Naive thymus-derived CD4-positive, alpha-beta T cell (primary cell): ENCODE results near the gene ZNF467. TPM values are rescaled to one million over a fixed set of nuclear protein-coding genes. Genes with fewer than 3 reads are reported as not detected.

Experiments used
- ATAC-seq: fragments of 150-1000 bp; cut with Tn5 transposase; 2 replicates; pipeline ENCODE4 v1.10.0; 2021; ENCODE audit warnings: mild to moderate bottlenecking, moderate library complexity
- CTCF ChIA-PET: fragments of 350-600 bp; sonication (Branson Sonifier 250); formaldehyde crosslinking; loops from one replicate; lab custom pipeline; 2021; ENCODE audit warnings: antibody characterized with exemption; lab: Charles Lee
- POLR2A ChIA-PET: fragments of 350-600 bp; sonication (Branson Sonifier 250); formaldehyde crosslinking; loops from one replicate; lab custom pipeline; 2021; ENCODE audit warnings: antibody characterized with exemption, inconsistent platforms; lab: Charles Lee
- DNase-seq, 9 donors: peaks; one replicate each; pipeline versions ENCODE4 v3.0.0 to v3.0.0-alpha.2; 2020 to 2022; ENCODE audit warnings: mixed read lengths in 1 of 9
- H3K27ac ChIP-seq: one replicate; pipeline ENCODE4 v1.7.0; 2013; ENCODE audit warnings: mild to moderate bottlenecking, low read depth, low read length, moderate library complexity
- H3K27me3 ChIP-seq, 2 donors: one replicate each; pipeline ENCODE4 v1.7.0; 2013; ENCODE audit warnings: low read length in 2 of 2, mild to moderate bottlenecking in 2 of 2, moderate library complexity in 2 of 2; ENCODE audit not compliant: control insufficient read depth in 2 of 2, insufficient read depth in 2 of 2
- H3K36me3 ChIP-seq, 3 experiments: 1 replicate in 2 of 3; 2 replicates in 1 of 3; pipeline ENCODE4 v1.7.0; 2013; ENCODE audit warnings: low read length in 3 of 3, mild to moderate bottlenecking in 3 of 3, moderate library complexity in 1 of 3; ENCODE audit not compliant: insufficient read depth in 3 of 3, control insufficient read depth in 2 of 3
- H3K4me1 ChIP-seq, 2 donors: one replicate each; pipeline ENCODE4 v1.7.0; 2013; ENCODE audit warnings: low read length in 2 of 2, mild to moderate bottlenecking in 2 of 2, moderate library complexity in 1 of 2; ENCODE audit not compliant: control insufficient read depth in 2 of 2, insufficient read depth in 2 of 2
- H3K4me3 ChIP-seq: 2 replicates; pipeline ENCODE4 v1.7.0; 2013; ENCODE audit warnings: mild to moderate bottlenecking, low read length
- H3K9me3 ChIP-seq, 3 experiments: 1 replicate in 2 of 3; 2 replicates in 1 of 3; pipeline ENCODE4 v1.7.0; 2013; ENCODE audit warnings: low read length in 3 of 3; ENCODE audit not compliant: control insufficient read depth in 2 of 3
- H3K27ac Mint-ChIP-seq, 9 donors: one replicate each; pipeline ENCODE4 v1.8.0; 2020 to 2022; ENCODE audit warnings: mixed read lengths in 9 of 9, mild to moderate bottlenecking in 8 of 9, moderate library complexity in 5 of 9, inconsistent platforms in 2 of 9
- H3K27me3 Mint-ChIP-seq, 5 donors: one replicate each; pipeline ENCODE4 v1.8.0; 2021 to 2022; ENCODE audit warnings: mixed read lengths in 5 of 5, mild to moderate bottlenecking in 1 of 5
- H3K36me3 Mint-ChIP-seq, 5 donors: one replicate each; pipeline ENCODE4 v1.8.0; 2020 to 2022; ENCODE audit warnings: mixed read lengths in 5 of 5, mild to moderate bottlenecking in 3 of 5, inconsistent platforms in 1 of 5
- H3K4me1 Mint-ChIP-seq, 7 donors: one replicate each; pipeline ENCODE4 v1.8.0; 2020 to 2022; ENCODE audit warnings: mixed read lengths in 7 of 7, mild to moderate bottlenecking in 3 of 7, inconsistent platforms in 1 of 7
- H3K4me3 Mint-ChIP-seq, 10 donors: one replicate each; pipeline ENCODE4 v1.8.0; 2020 to 2022; ENCODE audit warnings: mild to moderate bottlenecking in 10 of 10, mixed read lengths in 10 of 10, moderate library complexity in 6 of 10, inconsistent platforms in 2 of 10
- H3K9me3 Mint-ChIP-seq, 11 donors: one replicate each; pipeline ENCODE4 v1.8.0; 2020 to 2022; ENCODE audit warnings: mixed read lengths in 11 of 11, mild to moderate bottlenecking in 4 of 11, inconsistent platforms in 1 of 11, moderate library complexity in 1 of 11
- intact Hi-C, 2 donors: fragments of 100-400 bp; cut with micrococcal nuclease; formaldehyde crosslinking; loops; one replicate each; pipeline ENCODE4 v1.15.1; 2023
- polyA plus RNA-seq, 2 donors: library from polyadenylated mRNA; unstranded; fragments of 300-500 nt; fragmentation: Illumina TruSeq; gene quantifications; one replicate each; pipeline ENCODE4 v1.2.3, GENCODE V29; 2021
- total RNA-seq, 6 experiments: library from RNA in 5 of 6; stranded (reverse) in 5 of 6; gene quantifications; 1 replicate in 5 of 6; 2 replicates in 1 of 6; pipeline ENCODE4 v1.2.3 and lab custom pipeline; 2021 to 2026

The ZNF467 gene
- total and polyA plus RNA-seq, 7 experiments from 2014 or later, result 0.17 to 33.1 (median 6.8) TPM

DNA sequence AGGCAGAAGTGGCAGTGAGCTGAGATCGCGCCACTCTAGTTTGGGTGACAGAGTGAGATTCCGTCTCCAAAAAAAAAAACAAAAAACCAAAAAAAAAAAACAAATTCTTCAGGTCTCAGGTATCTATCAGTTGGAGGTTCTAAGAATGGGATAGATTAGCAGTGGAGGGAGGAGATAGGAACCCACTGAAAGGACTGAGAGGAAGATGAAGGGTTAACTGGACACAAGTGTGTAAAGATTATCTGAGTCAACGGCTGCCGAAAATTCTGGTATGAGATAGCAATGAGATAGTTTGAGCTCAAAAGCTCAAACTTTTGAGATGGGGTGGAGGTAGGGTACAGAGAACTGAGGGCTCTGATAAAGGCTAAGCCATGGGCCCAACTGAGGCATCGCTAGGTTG is 12.8 kb downstream of the ZNF467 start:
- CTCF ChIA-PET, result no interaction called here
- DNase-seq, result no peak

DNA sequence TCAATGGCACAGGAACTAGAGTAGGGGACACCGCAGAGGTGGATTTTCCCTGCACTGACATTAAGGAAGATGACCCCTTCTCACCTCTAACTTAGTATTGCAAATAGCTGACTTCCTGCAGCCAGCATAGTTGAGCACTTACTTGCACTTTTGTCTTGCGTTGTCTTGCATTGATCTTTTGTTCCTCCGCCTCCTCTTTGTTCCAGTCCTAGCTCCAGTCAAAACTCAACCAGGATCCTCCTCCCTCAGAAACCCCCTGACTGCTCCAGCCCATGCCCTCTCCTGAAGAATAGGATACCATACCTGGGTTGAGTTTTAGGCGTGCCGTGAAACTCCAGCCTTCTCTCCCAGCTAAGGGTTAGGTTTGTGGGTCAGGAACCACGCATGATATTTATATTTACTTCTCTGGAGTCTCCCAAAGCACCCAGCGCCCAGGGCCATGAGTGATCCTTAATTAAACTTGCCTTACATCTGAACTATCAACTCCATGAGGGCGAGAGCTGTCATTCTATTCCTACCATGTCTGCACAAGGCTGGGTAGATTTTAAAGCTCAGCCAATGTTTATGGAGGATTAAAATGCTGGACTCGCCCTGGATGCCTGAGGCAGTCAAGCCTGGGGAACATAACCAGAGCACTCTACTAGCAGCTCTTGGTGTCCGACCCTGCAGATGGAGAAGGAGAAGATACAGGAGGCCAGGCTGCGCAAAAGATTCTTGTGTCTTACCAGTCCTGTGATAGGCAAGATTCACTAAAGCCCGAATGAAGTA is 14.1 kb downstream of the ZNF467 start:
- H3K4me3 ChIP-seq, result no peak overlapping the region
- H3K27me3 Mint-ChIP-seq, result peaks cover 0 to 3% (median 0%) of the 10 kb centered on the region in 5 donors
- DNase-seq (no peak), ATAC-seq (no peak)
- H3K36me3 Mint-ChIP-seq, result peaks cover 0 to under 1% (median 0%) of the 10 kb centered on the region in 5 donors
- ChIA-PET CTCF (no interaction called here), POLR2A (no interaction called here)
- no peaks in the 10 kb centered on the region for H3K4me1 ChIP-seq
- H3K27ac Mint-ChIP-seq, result no peak overlapping the region
- no peaks in the 10 kb centered on the region for H3K36me3 ChIP-seq
- intact Hi-C loops, result no loop called here
- H3K9me3 ChIP-seq, result no peaks in the 10 kb centered on the region
- H3K4me1 Mint-ChIP-seq, result peaks cover 0 to 4% (median 0%) of the 10 kb centered on the region in 7 donors
- H3K4me3 Mint-ChIP-seq, result no peak overlapping the region
- H3K27me3 ChIP-seq, result no peaks in the 10 kb centered on the region
- H3K27ac ChIP-seq, result no peak overlapping the region
- H3K9me3 Mint-ChIP-seq, result peaks cover 0 to 5% (median 0%) of the 10 kb centered on the region in 11 donors

More for the DNA sequence above, 12.8 kb downstream of the ZNF467 start:
- Mint-ChIP-seq H3K4me3 (no peak overlapping the region), H3K27ac (no peak overlapping the region), H3K4me1 (peaks cover 0 to 4% (median 0%) of the 10 kb centered on the region in 7 donors), H3K9me3 (peaks cover 0 to 5% (median 0%) of the 10 kb centered on the region in 11 donors), H3K36me3 (peaks cover 0 to 6% (median 0%) of the 10 kb centered on the region in 5 donors), H3K27me3 (peaks cover 0 to 2% (median 0%) of the 10 kb centered on the region in 5 donors)
- no peak for ATAC-seq
- Histone ChIP-seq H3K4me3 (no peak overlapping the region), H3K27me3 (no peaks in the 10 kb centered on the region), H3K4me1 (no peaks in the 10 kb centered on the region), H3K27ac (no peak overlapping the region), H3K9me3 (no peaks in the 10 kb centered on the region), H3K36me3 (peaks cover 0 to 3% (median 0%) of the 10 kb centered on the region in 3 experiments)
- intact Hi-C loops, result no loop called here
- POLR2A ChIA-PET, result interaction anchor here (0.6 to 0.7 kb wide), 3 partner anchors 27 to 98 kb away, joined by 3 read pairs; no protein-coding TSS in a partner anchor

DNA sequence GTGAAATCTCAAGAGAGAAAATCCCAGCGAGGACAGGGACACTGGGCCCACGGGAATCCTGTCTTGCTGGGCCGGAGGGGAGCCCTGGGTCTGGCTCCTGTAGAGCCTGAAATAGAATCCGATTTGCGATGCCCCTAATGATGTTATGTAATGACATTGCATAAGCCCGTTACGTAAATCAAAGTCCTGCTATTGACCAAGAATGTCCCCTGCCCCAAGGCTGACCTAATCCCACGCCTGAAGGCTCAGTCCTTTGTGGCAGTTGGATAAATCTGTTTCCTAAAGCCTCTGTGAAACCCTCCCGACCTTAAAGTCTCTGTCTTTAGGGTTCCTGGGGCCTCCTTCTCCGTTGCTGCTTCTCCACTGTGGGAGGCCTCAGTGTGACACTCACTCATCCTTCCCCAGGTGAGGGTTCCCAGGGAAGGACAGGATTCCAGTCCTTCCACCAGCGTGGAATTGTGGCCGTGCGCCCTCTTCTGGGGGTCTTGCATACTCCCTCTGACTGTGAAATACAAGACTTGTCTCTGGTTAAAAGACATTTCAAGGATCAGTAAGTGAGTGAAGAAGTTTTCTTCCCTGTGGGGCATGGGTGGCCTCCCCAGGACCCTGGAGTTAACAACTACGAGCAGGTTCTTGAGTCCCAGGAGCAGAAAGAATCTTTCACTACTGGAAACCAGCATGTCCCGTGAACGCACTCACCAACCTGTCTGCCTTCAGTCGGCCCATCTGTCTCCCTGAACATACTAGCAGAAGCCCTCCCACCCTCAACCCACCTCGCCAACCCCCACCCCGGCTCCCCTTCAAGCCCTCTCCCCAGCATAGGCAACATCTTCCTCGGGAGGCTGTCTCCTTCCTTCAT is 19.8 kb downstream of the ZNF467 start:
- H3K9me3 ChIP-seq, result no peaks in the 10 kb centered on the region
- H3K27ac ChIP-seq, result no peak overlapping the region
- Mint-ChIP-seq H3K36me3 (no peaks in the 10 kb centered on the region), H3K4me1 (peaks cover 0 to 2% (median 0%) of the 10 kb centered on the region in 7 donors), H3K4me3 (no peak overlapping the region), H3K27ac (no peak overlapping the region), H3K27me3 (peaks cover 0 to 6% (median 0%) of the 10 kb centered on the region in 5 donors), H3K9me3 (peaks cover 0 to 7% (median 0%) of the 10 kb centered on the region in 11 donors)
- H3K36me3 ChIP-seq, result no peaks in the 10 kb centered on the region
- H3K27me3 ChIP-seq, result no peaks in the 10 kb centered on the region
- intact Hi-C loops, result no loop called here
- no peak for ATAC-seq
- H3K4me1 ChIP-seq, result no peaks in the 10 kb centered on the region
- H3K4me3 ChIP-seq, result no peak overlapping the region
- CTCF ChIA-PET, result interaction anchor here (0.5 to 0.7 kb wide), 2 partner anchors 52 to 70 kb away, joined by 3 to 5 read pairs; no protein-coding TSS in a partner anchor
- POLR2A ChIA-PET, result no interaction called here
- no peak for DNase-seq

DNA sequence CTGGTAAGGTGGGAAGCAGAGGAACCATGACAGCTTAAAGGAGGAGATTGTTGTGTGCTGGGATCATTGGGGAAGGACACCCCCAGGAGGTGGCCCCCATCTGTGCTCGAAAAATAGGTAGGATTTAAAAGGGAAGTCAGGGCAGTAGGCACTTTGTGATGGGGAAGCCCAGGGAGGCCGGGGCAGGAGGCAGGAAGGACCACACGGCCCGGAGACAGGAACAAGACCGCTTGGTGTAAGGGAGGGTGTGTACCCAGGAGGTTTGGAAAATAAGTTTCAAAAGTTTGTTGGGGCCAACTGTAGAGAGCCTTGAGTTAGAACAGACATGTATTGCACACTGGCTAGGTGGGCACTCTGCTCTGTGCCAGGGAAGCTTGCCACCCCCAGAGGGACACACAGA is 20.7 kb downstream of the ZNF467 start:
- intact Hi-C loops, result no loop called here
- H3K27ac Mint-ChIP-seq, result no peak overlapping the region
- Histone ChIP-seq H3K9me3 (no peaks in the 10 kb centered on the region), H3K27me3 (no peaks in the 10 kb centered on the region), H3K27ac (no peak overlapping the region), H3K36me3 (no peaks in the 10 kb centered on the region), H3K4me3 (no peak overlapping the region), H3K4me1 (no peaks in the 10 kb centered on the region)
- DNase-seq, result no peak
- CTCF ChIA-PET, result no interaction called here
- POLR2A ChIA-PET, result no interaction called here
- peaks cover 0 to 6% (median 0%) of the 10 kb centered on the region in 5 donors for H3K27me3 Mint-ChIP-seq
- ATAC-seq, result no peak
- H3K4me3 Mint-ChIP-seq, result no peak overlapping the region
- no peaks in the 10 kb centered on the region for H3K36me3 Mint-ChIP-seq
- H3K4me1 Mint-ChIP-seq, result peaks cover 0 to 2% (median 0%) of the 10 kb centered on the region in 7 donors
- peaks cover 0 to 7% (median 0%) of the 10 kb centered on the region in 11 donors for H3K9me3 Mint-ChIP-seq

DNA sequence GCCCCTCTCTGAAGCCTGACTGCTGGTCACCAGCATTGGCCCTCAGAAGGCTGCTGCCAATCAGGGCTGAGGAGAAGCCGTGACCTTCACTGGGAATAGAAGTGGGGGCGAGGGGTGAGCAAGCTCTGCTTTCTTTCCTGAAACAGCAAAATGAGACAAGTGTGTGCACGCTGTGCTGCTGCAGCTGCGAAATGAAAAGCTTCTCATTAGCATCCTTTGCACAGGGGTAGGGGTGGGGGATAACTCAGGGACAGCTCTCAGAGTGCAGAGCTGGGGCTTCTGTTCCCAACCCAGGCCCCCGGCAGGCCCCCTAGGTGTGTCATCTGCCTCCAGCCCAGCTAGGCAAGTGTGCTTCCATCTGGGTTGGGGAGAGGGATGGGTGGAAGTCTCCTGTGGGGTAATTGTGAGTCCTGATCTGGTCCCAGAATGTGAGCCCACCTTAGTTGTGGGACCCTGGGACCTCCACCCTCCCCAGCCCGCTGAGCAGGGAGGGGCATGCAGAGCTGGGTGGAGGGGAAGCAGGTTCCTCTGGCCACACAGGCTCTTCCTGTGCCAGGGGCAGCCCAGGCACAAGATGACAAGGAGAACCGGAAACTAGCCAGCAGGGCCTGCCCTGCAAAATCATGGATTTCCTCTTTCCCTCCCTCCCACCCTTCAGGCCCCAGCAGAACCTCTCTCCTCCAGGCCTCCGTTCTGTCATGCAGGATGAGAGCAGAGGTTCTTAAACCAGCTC is 22.2 kb downstream of the ZNF467 start:
- no peaks in the 10 kb centered on the region for H3K36me3 Mint-ChIP-seq
- DNase-seq (no peak), ATAC-seq (no peak)
- CTCF ChIA-PET, result no interaction called here
- H3K9me3 Mint-ChIP-seq, result peaks cover 0 to 7% (median 0%) of the 10 kb centered on the region in 11 donors
- no peaks in the 10 kb centered on the region for H3K4me1 ChIP-seq
- H3K36me3 ChIP-seq, result no peaks in the 10 kb centered on the region
- no peak overlapping the region for H3K27ac Mint-ChIP-seq
- no peak overlapping the region for H3K4me3 ChIP-seq
- POLR2A ChIA-PET, result no interaction called here
- H3K4me3 Mint-ChIP-seq, result no peak overlapping the region
- H3K4me1 Mint-ChIP-seq, result peaks cover 0 to 2% (median 0%) of the 10 kb centered on the region in 7 donors
- H3K27me3 ChIP-seq, result no peaks in the 10 kb centered on the region
- H3K27ac ChIP-seq, result no peak overlapping the region
- no peaks in the 10 kb centered on the region for H3K9me3 ChIP-seq
- peaks cover 0 to 6% (median 0%) of the 10 kb centered on the region in 5 donors for H3K27me3 Mint-ChIP-seq
- intact Hi-C loops, result no loop called here

DNA sequence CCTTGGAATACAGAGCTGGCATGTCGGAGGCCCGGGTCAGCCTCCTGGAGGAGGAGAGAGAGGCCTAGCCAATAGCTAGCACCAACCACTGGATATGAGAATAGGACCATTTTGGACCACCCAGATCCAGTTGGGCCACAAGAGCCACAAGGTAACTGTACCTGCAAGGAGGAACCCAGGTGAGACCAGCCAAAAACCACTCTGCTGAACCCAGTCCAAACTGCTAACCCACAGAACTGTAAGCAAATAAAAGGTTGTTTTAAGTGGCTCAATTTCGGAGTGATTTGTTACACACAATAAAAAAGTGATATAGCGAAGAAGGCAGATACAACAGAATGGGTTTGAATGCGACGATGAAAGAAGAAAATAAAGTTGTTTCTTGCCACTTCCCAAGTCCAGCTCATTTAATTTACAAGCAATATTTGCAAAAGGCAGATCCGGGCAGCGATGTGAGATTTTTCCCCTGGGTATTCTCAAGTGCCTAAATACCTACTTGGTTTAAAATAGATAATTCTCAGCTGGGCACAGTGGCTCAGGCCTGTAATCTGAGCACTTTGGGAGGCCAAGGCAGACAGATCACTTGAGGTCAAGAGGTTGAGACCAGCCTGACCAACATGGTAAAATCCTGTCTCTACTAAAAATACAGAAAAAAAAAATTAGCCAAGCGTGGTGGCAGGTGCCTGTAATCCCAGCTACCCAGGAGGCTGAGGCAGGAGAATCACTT is 23.1 kb downstream of the ZNF467 start:
- CTCF ChIA-PET, result no interaction called here

More for the DNA sequence above, 23.1 kb downstream of the ZNF467 start:
- no peaks in the 10 kb centered on the region for H3K4me1 ChIP-seq
- no peak overlapping the region for H3K27ac Mint-ChIP-seq
- no peak overlapping the region for H3K27ac ChIP-seq
- no peak overlapping the region for H3K4me3 Mint-ChIP-seq
- peaks cover 0 to 7% (median 0%) of the 10 kb centered on the region in 11 donors for H3K9me3 Mint-ChIP-seq
- ATAC-seq, result no peak
- H3K27me3 ChIP-seq, result no peaks in the 10 kb centered on the region
- H3K9me3 ChIP-seq, result no peaks in the 10 kb centered on the region
- DNase-seq, result no peak
- no peaks in the 10 kb centered on the region for H3K4me1 Mint-ChIP-seq
- H3K4me3 ChIP-seq, result no peak overlapping the region
- H3K27me3 Mint-ChIP-seq, result peaks cover 0 to 3% (median 0%) of the 10 kb centered on the region in 5 donors
- intact Hi-C loops, result no loop called here
- no peaks in the 10 kb centered on the region for H3K36me3 Mint-ChIP-seq
- POLR2A ChIA-PET, result no interaction called here
- no peaks in the 10 kb centered on the region for H3K36me3 ChIP-seq
